ENCODE data around the gene PDE8A. TPM values are rescaled to one million over a fixed set of nuclear protein-coding genes. Genes with fewer than 3 reads are reported as not detected.
A peak's percentile ranks its signal among the peaks of the same experiment; 100 is the strongest.
"Not testable (repeated sequence)": the region's sequence is repeated elsewhere in the genome, so short reads cannot be mapped to it uniquely, and the experiment has no call there.

Gene PDE8A
- total RNA-seq, 1 experiment from 2014 or later = 16.4 TPM

GRCh38 chr15:85177042-85177515 lies 195.4 kb downstream of the PDE8A start:
- DNase-seq (ENCODE audit: low spot score) = peak; percentile 85

GRCh38 chr15:85178308-85178707 lies 196.7 kb downstream of the PDE8A start:
- no peak for DNase-seq (ENCODE audit: low spot score)

- no peak for DNase-seq (ENCODE audit: low spot score)
These were observed 198.0 kb downstream of the PDE8A start for GRCh38 chr15:85179700-85180099.

- DNase-seq (ENCODE audit: low spot score) = not testable (repeated sequence)
These were observed 203.7 kb downstream of the PDE8A start for GRCh38 chr15:85185350-85185749.

GRCh38 chr15:85188171-85188577 lies 206.5 kb downstream of the PDE8A start:
- DNase-seq (ENCODE audit: low spot score) = not testable (repeated sequence)

Other genes starting within 250 kb of the PDE8A start
- gene ZNF592, start 233.3 kb upstream of the PDE8A start, total RNA-seq (2014; rRNA removed; shearing (Covaris generic)) = 3.9 and 6.1 TPM in 2 replicates
- gene ALPK3, start 164.5 kb upstream of the PDE8A start, total RNA-seq (2014; rRNA removed; shearing (Covaris generic)) = 0.15 and 0.39 TPM in 2 replicates
- gene SLC28A1, start 97.2 kb upstream of the PDE8A start, total RNA-seq (2014; rRNA removed; shearing (Covaris generic)) = 0.08 TPM in 1 of 2 replicates, not detected in the other

All from H4 (cell line).